A673 (cell line): ENCODE results near the gene ELF5.

Experiments
- EZH2 ChIP-seq: fragments of 200-600 bp; sonication (generic); IDR thresholded peaks from 2 replicates; pipeline ENCODE4 v1.6.1; 2017; ENCODE audit warnings: borderline replicate concordance, low read depth, mild to moderate bottlenecking, mixed read lengths, antibody characterized with exemption, low read length; ENCODE audit not compliant: poor library complexity, severe bottlenecking
- TF ChIP-seq, protein P1 (sequence below): fragments of 300-800, 200-600 bp; sonication (generic); conservative IDR thresholded peaks from 2 replicates; pipeline ENCODE4 v1.5.1; 2017; ENCODE audit warnings: low read depth, mild to moderate bottlenecking, antibody characterized with exemption, low read length, moderate library complexity, mixed read lengths

DNA sequence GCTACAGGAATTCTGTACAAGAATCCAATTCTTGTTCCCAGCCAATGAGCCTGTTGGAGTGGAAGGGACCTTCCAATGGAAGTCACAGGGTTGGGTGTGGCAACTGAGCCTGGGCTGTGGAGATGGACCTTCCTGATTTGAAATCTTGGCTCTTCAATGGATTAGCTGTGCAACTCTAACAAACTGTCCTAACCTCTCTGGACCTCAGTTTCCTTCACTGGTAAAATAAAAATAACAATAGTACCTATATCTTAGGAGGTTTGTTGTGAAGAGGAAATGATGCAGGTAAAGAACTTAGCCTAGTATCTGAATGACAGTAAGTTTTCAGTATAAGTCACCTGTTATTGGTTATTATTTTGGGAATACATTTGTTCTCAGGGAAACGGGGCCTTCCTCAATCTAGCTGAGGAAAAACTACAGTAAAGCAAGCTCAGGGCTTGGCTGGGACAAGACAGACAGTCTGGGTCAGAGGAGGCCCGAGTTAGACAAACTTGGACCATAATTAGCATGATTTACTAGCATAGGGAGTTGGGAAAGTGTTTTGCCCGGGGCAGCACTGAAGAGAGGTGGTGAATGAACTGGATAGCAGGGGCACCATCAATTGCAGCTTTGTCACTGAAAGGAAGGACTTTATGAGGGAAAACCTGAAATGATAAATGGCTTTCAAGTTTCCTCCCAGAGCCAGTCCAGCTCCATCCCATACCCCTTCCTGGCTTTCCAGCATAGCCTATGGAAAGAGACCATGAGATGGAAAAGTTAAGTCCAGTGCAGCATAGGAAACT lies 13.7 kb downstream of the ELF5 start:
- TF ChIP-seq, protein P1, sequence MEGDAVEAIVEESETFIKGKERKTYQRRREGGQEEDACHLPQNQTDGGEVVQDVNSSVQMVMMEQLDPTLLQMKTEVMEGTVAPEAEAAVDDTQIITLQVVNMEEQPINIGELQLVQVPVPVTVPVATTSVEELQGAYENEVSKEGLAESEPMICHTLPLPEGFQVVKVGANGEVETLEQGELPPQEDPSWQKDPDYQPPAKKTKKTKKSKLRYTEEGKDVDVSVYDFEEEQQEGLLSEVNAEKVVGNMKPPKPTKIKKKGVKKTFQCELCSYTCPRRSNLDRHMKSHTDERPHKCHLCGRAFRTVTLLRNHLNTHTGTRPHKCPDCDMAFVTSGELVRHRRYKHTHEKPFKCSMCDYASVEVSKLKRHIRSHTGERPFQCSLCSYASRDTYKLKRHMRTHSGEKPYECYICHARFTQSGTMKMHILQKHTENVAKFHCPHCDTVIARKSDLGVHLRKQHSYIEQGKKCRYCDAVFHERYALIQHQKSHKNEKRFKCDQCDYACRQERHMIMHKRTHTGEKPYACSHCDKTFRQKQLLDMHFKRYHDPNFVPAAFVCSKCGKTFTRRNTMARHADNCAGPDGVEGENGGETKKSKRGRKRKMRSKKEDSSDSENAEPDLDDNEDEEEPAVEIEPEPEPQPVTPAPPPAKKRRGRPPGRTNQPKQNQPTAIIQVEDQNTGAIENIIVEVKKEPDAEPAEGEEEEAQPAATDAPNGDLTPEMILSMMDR, result no peak
- TF ChIP-seq EZH2, result no peak
